OCI-LY7 (cell line): Measurements from ENCODE around the gene LITAFD.

Experiments
- EZH2phosphoT487 ChIP-seq: fragments of 200-600 bp; sonication (generic); IDR thresholded peaks from 2 replicates; pipeline ENCODE4 v1.6.1; 2018; ENCODE audit warnings: low read depth, borderline replicate concordance, mild to moderate bottlenecking, mixed run types, antibody characterized with exemption, low read length, moderate library complexity, mixed read lengths
- TF ChIP-seq, protein P1 (sequence below): fragments of 200-600 bp; sonication (generic); conservative IDR thresholded peaks from 2 replicates; pipeline ENCODE4 v1.5.1; 2014; ENCODE audit warnings: mild to moderate bottlenecking, antibody characterized with exemption, low read length, moderate library complexity, mixed read lengths

DNA sequence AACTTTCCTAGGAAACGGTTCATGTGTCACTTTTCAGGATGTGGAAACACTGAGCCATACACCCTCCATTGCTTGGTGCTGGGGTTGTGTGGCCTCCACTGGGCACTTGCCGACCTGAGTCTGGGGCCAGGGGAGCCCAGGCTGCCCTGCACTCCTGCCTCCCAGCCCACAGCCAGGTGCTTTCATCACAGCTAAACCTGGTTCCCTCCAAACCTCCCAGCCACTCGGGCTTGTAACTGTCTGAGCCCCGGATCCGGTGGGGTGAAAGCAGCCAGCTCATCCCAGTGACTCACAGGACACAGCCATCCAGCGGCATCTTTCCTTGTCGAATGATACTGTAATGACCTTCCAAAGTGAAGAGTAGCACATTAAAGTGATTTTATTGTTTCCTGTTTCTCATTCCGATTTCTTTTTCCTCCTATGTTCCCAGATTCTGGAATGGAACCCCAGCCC, 33.2 kb upstream of the LITAFD start:
- TF ChIP-seq, protein P1, sequence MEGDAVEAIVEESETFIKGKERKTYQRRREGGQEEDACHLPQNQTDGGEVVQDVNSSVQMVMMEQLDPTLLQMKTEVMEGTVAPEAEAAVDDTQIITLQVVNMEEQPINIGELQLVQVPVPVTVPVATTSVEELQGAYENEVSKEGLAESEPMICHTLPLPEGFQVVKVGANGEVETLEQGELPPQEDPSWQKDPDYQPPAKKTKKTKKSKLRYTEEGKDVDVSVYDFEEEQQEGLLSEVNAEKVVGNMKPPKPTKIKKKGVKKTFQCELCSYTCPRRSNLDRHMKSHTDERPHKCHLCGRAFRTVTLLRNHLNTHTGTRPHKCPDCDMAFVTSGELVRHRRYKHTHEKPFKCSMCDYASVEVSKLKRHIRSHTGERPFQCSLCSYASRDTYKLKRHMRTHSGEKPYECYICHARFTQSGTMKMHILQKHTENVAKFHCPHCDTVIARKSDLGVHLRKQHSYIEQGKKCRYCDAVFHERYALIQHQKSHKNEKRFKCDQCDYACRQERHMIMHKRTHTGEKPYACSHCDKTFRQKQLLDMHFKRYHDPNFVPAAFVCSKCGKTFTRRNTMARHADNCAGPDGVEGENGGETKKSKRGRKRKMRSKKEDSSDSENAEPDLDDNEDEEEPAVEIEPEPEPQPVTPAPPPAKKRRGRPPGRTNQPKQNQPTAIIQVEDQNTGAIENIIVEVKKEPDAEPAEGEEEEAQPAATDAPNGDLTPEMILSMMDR = no peak
- no peak for TF ChIP-seq EZH2phosphoT487
